ENCODE data around the gene CNTNAP2.

Gene CNTNAP2

DNA sequence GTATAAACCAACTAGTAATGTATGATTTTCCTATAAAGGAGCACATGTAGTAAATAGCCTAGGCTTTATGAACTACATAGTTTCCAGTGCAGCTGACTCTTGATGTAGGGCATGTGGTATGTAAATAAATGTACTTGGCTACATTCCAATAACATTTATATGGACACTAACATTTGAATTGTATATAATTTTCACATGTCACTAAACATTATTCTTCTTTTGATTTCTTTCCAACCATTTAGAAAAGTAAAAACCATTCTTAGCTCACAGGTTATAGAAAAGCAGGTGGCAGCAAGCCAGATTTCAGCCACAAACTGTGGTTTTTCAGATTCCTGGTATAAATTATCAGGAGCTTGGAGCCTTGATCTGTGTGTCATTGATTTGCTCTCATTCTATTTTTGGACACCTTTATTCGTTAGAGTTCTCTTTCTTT lies 1182.0 kb downstream of the CNTNAP2 start:
- no peaks in the 10 kb centered on the region for H3K4me1 ChIP-seq (ENCODE audit: control insufficient read depth, insufficient read depth, low read length)
- no peaks in the 10 kb centered on the region for H3K27me3 ChIP-seq (ENCODE audit: control insufficient read depth, insufficient read depth, low read length)
- H3K27ac ChIP-seq (ENCODE audit: low read depth, low read length) = no peak overlapping the region
- no peak overlapping the region for H3K9ac ChIP-seq (ENCODE audit: low read length)
- H3K4me3 ChIP-seq (ENCODE audit: low read length) = no peak overlapping the region
- H3K36me3 ChIP-seq (ENCODE audit: control insufficient read depth, insufficient read depth, low read length) = no peaks in the 10 kb centered on the region

DNA sequence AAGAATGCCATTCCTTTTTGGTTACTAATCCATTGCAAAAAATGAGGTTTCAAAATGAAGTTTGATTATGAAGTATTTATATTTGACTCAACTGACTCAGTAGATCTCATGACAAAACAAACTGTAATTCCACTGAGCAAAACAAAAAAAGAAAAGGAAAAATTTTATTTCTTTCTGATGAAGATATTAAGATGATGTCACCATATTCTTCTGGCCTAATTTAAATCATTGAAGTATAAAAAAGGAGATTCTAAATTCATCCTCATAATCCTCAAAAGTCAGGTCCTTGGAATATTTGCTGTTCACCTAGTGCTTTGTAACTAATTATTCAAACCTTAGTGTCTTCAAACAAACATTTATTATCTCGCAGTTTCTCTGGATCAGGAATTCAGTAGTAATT lies 1183.7 kb downstream of the CNTNAP2 start:
- Histone ChIP-seq H3K4me1 (ENCODE audit: control insufficient read depth, insufficient read depth, low read length) (no peaks in the 10 kb centered on the region), H3K27me3 (ENCODE audit: control insufficient read depth, insufficient read depth, low read length) (no peaks in the 10 kb centered on the region), H3K36me3 (ENCODE audit: control insufficient read depth, insufficient read depth, low read length) (no peaks in the 10 kb centered on the region), H3K27ac (ENCODE audit: low read depth, low read length) (no peak overlapping the region), H3K9ac (ENCODE audit: low read length) (no peak overlapping the region), H3K4me3 (ENCODE audit: low read length) (no peak overlapping the region)

DNA sequence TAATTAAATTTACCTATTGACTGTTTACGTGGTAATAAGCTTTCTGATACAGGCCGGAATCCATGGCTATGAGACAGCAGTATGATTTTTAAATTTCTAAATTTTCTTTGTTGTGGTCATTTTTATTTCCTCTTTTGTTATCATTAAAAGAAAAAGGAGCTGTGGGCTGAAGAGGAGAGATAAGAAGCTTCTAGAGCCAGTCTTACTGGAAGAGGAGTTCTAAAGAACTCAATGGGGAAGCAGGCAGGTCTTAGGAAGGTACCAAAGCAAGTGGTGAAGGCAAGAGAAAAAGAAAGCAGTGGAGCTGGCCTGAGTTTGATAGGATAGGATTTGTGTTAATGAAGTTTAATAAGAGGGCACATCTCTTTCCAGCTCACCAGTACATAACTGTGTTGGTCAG lies 1187.8 kb downstream of the CNTNAP2 start:
- H3K9ac ChIP-seq (ENCODE audit: low read length) = no peak overlapping the region
- no peaks in the 10 kb centered on the region for H3K27me3 ChIP-seq (ENCODE audit: control insufficient read depth, insufficient read depth, low read length)
- no peaks in the 10 kb centered on the region for H3K36me3 ChIP-seq (ENCODE audit: control insufficient read depth, insufficient read depth, low read length)
- no peaks in the 10 kb centered on the region for H3K4me1 ChIP-seq (ENCODE audit: control insufficient read depth, insufficient read depth, low read length)
- no peak overlapping the region for H3K4me3 ChIP-seq (ENCODE audit: low read length)
- H3K27ac ChIP-seq (ENCODE audit: low read depth, low read length) = no peak overlapping the region

DNA sequence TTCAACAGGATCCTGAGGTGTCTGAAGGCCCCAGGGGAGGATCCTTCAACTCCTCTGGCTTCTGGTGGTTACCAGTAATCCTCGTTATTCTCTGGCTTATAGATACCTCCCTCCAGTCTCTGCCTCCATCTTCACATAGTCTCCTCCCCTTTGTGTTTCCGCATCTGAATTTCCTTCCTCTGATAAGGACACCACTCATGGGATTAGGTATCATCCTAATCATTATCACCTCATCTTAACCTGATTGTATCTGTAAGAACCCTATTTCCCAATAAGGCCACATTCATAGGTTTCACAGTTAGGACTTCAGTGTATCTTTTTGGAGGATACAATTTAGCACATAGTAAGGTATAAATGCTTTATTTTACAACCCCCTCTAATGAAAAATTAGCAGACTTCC lies 1189.2 kb downstream of the CNTNAP2 start:
- H3K4me1 ChIP-seq (ENCODE audit: control insufficient read depth, insufficient read depth, low read length) = no peaks in the 10 kb centered on the region
- H3K4me3 ChIP-seq (ENCODE audit: low read length) = no peak overlapping the region
- no peak overlapping the region for H3K27ac ChIP-seq (ENCODE audit: low read depth, low read length)
- no peak overlapping the region for H3K9ac ChIP-seq (ENCODE audit: low read length)
- no peaks in the 10 kb centered on the region for H3K36me3 ChIP-seq (ENCODE audit: control insufficient read depth, insufficient read depth, low read length)
- H3K27me3 ChIP-seq (ENCODE audit: control insufficient read depth, insufficient read depth, low read length) = no peaks in the 10 kb centered on the region

DNA sequence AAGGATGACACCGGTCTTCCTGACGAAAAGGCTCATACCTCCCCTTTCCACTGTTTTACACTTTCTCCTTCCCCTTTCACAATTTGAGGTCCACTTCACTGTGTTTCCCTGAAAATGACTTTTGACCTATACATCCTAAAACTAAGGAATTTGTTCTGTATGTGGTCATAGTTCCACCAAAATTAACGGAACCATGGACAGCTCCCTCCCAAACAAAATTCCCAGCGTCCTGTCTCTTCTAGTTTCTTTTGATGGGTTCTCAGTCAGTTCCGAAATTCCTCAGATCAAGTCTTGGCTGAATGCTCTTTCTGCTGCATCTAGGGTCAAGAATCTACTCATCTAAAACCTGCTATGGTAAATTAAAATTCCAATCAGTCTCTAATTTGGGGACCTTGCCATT lies 1191.9 kb downstream of the CNTNAP2 start:
- no peaks in the 10 kb centered on the region for H3K36me3 ChIP-seq (ENCODE audit: control insufficient read depth, insufficient read depth, low read length)
- H3K9ac ChIP-seq (ENCODE audit: low read length) = no peak overlapping the region
- no peaks in the 10 kb centered on the region for H3K4me1 ChIP-seq (ENCODE audit: control insufficient read depth, insufficient read depth, low read length)
- no peaks in the 10 kb centered on the region for H3K27me3 ChIP-seq (ENCODE audit: control insufficient read depth, insufficient read depth, low read length)
- H3K27ac ChIP-seq (ENCODE audit: low read depth, low read length) = no peak overlapping the region
- H3K4me3 ChIP-seq (ENCODE audit: low read length) = no peak overlapping the region

DNA sequence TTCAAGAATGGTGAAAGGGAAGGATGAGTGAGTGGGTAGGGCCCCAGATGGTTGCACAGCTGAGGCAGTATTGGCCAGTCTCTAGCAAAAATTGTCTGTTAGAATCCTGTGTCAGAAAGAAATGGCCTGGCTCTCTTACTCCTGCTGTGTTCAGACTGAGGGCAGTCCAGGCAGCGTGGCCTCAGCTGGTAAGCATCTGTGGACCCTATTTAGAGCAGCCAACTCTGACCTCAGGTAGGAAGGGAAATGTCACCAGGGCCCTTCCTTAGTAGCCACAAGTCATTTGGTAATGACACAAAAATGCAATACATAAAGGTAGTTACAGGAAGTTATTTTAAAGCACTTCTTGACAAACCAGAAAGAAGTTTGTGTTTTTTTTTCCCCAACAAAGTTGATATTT lies 1194.7 kb downstream of the CNTNAP2 start:
- Histone ChIP-seq H3K4me1 (ENCODE audit: control insufficient read depth, insufficient read depth, low read length) (no peaks in the 10 kb centered on the region), H3K27me3 (ENCODE audit: control insufficient read depth, insufficient read depth, low read length) (no peaks in the 10 kb centered on the region), H3K27ac (ENCODE audit: low read depth, low read length) (no peak overlapping the region), H3K9ac (ENCODE audit: low read length) (no peak overlapping the region), H3K36me3 (ENCODE audit: control insufficient read depth, insufficient read depth, low read length) (no peaks in the 10 kb centered on the region), H3K4me3 (ENCODE audit: low read length) (no peak overlapping the region)

DNA sequence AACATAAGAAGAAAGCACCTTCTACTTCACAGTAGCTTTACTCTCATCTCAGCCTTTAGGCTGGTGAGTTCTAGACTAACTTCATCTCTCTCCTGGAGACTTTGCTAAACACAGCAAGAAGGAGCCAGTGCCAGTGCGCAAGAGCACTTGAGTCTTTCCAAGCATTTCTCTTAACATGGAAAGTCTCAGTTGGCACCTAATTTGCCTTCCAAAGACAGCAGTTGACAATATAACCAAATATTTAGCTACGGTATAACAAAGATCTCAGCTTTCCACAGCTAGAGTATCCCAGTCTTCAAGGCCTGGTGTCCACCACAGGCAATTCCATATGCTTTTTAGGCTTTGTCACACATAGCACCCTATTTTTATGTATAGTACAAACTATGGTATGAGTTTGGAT lies 1204.9 kb downstream of the CNTNAP2 start:
- no peak overlapping the region for H3K9ac ChIP-seq (ENCODE audit: low read length)

DNA sequence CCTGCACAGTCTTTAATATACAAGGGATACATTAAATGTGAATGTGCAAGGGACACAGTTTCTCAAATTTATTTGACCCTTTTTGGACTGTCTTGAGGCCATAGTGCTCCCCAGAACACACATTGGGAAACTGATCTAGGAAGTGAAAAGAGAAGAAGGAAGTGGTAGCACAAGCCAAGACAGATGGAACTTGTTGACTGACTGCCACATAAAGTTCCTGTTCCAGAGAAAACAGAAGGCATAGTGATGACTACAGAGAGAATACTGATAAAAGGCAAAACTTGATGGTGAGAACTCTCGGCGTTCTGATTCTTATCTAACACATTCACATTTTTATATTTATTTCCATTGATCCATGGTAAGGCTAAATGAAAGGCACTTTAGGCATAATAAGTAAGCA lies 1216.4 kb downstream of the CNTNAP2 start:
- no peaks in the 10 kb centered on the region for H3K4me1 ChIP-seq (ENCODE audit: control insufficient read depth, insufficient read depth, low read length)

More for the DNA sequence above, 1204.9 kb downstream of the CNTNAP2 start:
- H3K27me3 ChIP-seq (ENCODE audit: control insufficient read depth, insufficient read depth, low read length) = no peaks in the 10 kb centered on the region
- no peak overlapping the region for H3K27ac ChIP-seq (ENCODE audit: low read depth, low read length)
- no peaks in the 10 kb centered on the region for H3K4me1 ChIP-seq (ENCODE audit: control insufficient read depth, insufficient read depth, low read length)
- no peaks in the 10 kb centered on the region for H3K36me3 ChIP-seq (ENCODE audit: control insufficient read depth, insufficient read depth, low read length)
- H3K4me3 ChIP-seq (ENCODE audit: low read length) = no peak overlapping the region

DNA sequence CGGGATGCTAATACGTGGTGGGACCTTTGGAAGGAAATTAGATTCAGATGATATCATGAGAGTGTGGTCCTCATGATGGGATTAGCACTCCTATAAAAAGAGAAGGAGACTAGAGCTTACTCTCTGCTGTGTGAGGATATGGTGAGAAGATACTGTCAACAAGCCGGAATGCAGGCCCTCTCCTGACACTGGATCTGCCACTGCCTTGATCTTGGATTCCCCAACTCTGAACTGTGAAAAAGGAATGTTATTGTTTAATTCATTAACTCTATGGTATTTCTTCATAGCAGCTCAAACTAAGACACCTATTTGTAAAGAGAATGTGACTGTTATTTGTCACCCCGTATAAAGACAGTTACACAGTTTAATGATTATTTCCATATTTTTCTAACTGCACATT lies 1246.5 kb downstream of the CNTNAP2 start:
- H3K27ac ChIP-seq (ENCODE audit: low read depth, low read length) = no peak overlapping the region
- no peaks in the 10 kb centered on the region for H3K4me1 ChIP-seq (ENCODE audit: control insufficient read depth, insufficient read depth, low read length)
- H3K27me3 ChIP-seq (ENCODE audit: control insufficient read depth, insufficient read depth, low read length) = no peaks in the 10 kb centered on the region
- no peak overlapping the region for H3K4me3 ChIP-seq (ENCODE audit: low read length)
- H3K36me3 ChIP-seq (ENCODE audit: control insufficient read depth, insufficient read depth, low read length) = no peaks in the 10 kb centered on the region
- no peak overlapping the region for H3K9ac ChIP-seq (ENCODE audit: low read length)

More for the DNA sequence above, 1216.4 kb downstream of the CNTNAP2 start:
- Histone ChIP-seq H3K36me3 (ENCODE audit: control insufficient read depth, insufficient read depth, low read length) (no peaks in the 10 kb centered on the region), H3K9ac (ENCODE audit: low read length) (no peak overlapping the region), H3K27ac (ENCODE audit: low read depth, low read length) (no peak overlapping the region), H3K4me3 (ENCODE audit: low read length) (no peak overlapping the region), H3K27me3 (ENCODE audit: control insufficient read depth, insufficient read depth, low read length) (no peaks in the 10 kb centered on the region)

DNA sequence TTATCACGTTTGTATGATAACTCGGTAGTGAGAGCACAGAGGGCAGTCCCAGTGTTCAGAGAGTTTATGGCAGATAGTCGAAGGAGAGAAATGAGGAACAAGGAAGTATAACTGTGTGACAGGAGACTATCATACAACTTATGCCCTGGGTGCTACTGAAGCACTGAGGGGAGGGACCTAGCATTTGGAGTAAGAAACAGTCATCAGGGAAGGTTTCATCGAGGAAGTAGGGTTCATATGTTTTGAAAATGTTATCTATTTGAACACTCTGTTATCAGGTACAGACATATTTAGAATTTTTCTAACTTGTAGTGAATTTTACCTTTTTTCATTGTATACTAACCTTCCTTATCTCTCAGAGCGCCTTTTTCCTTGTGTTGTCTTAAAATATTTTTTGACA lies 1259.6 kb downstream of the CNTNAP2 start:
- Histone ChIP-seq H3K4me3 (ENCODE audit: low read length) (no peak overlapping the region), H3K27ac (ENCODE audit: low read depth, low read length) (no peak overlapping the region), H3K4me1 (ENCODE audit: control insufficient read depth, insufficient read depth, low read length) (no peaks in the 10 kb centered on the region), H3K9ac (ENCODE audit: low read length) (no peak overlapping the region), H3K36me3 (ENCODE audit: control insufficient read depth, insufficient read depth, low read length) (no peaks in the 10 kb centered on the region), H3K27me3 (ENCODE audit: control insufficient read depth, insufficient read depth, low read length) (no peaks in the 10 kb centered on the region)

DNA sequence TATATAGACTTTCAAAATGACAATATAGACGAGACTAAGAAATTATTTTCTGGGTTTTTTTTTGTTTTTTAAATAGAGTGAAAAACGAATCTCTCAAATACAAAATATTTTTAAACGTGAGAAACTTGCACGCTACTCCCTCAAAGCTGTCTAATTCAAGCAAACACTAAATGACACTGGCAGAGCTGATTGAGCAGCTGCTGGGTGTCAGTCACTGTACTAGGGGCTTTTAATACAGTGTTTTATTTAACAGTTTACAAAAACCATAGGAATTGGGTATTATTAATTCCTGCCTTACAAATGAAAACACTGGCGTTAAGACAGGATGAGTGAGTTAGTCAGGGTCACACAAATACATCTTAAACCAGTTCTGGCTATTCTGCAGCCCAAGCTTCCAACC lies 1264.3 kb downstream of the CNTNAP2 start:
- Histone ChIP-seq H3K27ac (ENCODE audit: low read depth, low read length) (no peak overlapping the region), H3K27me3 (ENCODE audit: control insufficient read depth, insufficient read depth, low read length) (no peaks in the 10 kb centered on the region), H3K36me3 (ENCODE audit: control insufficient read depth, insufficient read depth, low read length) (no peaks in the 10 kb centered on the region), H3K4me1 (ENCODE audit: control insufficient read depth, insufficient read depth, low read length) (no peaks in the 10 kb centered on the region), H3K9ac (ENCODE audit: low read length) (no peak overlapping the region), H3K4me3 (ENCODE audit: low read length) (no peak overlapping the region)

DNA sequence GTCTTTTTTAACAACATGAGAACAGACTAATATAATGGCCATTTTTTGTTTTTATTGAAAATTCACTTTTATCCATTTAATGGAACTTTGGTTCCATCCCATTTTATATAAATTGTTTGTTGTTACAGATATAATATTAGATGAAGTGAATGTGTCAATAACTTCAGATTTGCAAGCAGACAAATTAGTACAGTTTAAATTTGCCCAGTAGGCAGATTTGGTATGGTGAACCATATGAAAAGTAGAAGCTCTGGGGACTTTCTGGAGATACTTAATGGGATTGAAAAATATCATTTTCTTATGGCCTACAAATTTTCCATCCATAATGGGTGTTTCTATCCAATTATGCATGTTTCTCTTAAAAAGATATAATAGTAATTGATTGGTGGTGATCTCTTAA lies 1277.7 kb downstream of the CNTNAP2 start:
- Histone ChIP-seq H3K36me3 (ENCODE audit: control insufficient read depth, insufficient read depth, low read length) (no peaks in the 10 kb centered on the region), H3K4me1 (ENCODE audit: control insufficient read depth, insufficient read depth, low read length) (no peaks in the 10 kb centered on the region), H3K4me3 (ENCODE audit: low read length) (no peak overlapping the region), H3K27me3 (ENCODE audit: control insufficient read depth, insufficient read depth, low read length) (no peaks in the 10 kb centered on the region), H3K27ac (ENCODE audit: low read depth, low read length) (no peak overlapping the region), H3K9ac (ENCODE audit: low read length) (no peak overlapping the region)

DNA sequence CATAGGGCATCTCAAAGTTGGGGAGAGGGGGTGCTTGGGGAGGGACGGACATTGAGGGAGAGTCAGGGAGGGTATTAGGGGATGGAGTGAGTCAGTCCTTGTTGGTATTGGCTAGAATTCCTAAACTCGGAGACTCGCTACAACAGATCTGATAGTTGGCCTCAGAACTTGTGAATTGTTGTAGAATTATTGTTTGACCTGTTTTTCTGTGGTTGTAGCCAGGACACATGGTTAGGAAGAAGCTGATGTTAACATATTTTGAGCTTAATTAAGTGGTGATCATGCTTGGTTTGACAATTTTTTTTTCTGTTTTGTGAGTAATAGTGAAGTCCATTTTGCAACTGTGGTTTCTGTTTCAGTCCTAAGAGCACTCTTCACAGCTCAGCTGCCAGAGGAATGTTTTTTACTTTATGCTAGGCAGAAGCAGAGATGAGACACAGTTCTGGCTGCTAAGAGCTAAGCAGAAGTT lies 1283.7 kb downstream of the CNTNAP2 start:
- H3K4me1 ChIP-seq (ENCODE audit: control insufficient read depth, insufficient read depth, low read length) = no peaks in the 10 kb centered on the region
- no peaks in the 10 kb centered on the region for H3K27me3 ChIP-seq (ENCODE audit: control insufficient read depth, insufficient read depth, low read length)
- no peak overlapping the region for H3K9ac ChIP-seq (ENCODE audit: low read length)
- H3K27ac ChIP-seq (ENCODE audit: low read depth, low read length) = no peak overlapping the region
- no peak overlapping the region for H3K4me3 ChIP-seq (ENCODE audit: low read length)
- no peaks in the 10 kb centered on the region for H3K36me3 ChIP-seq (ENCODE audit: control insufficient read depth, insufficient read depth, low read length)
